ENCODE measurements around the gene SGTB.

SGTB gene

DNA sequence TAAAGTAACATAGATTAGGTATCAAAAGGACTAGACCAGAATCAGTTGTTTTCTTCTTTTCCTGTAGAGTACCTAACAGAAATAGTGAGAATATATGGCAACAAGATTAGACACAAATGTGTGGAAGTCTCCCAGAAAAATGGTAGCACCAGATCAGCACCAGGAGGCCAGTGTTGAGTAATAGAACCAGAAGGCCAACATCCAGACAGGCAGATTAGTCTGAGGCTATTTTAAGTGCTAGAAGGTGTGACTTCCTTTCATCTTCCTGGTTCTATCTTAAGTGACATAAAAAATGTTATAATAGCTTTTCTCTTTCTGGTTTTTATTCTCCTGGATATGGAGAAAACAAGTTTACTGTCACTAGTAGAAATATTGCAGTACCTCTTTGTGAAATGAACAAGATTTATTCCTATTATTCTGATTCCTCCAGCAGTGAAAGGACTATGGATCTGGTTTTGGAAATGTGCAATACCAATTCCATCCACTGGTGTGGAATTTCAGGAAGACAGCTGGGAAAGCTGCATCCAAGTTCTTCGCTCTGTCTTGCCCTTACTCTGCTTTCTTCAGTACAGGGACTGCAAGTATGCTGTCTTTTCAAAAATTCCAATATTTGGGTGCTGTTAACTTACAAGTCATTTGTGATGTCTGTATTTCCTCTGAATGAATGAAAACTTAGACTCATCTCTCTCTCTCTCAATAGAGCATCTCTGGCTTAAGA lies 57.9 kb downstream of the SGTB start:
- no peak overlapping the region for H4K8ac ChIP-seq (ENCODE audit: low read length)
- no peak overlapping the region for H3K23ac ChIP-seq (ENCODE audit: low read length in 2 of 2)
- no peak overlapping the region for H2BK12ac ChIP-seq (ENCODE audit: low read length in 2 of 2)
- peaks cover 3 to 79% of the 10 kb centered on the region in 2 experiments for H3K36me3 ChIP-seq (ENCODE audit: control insufficient read depth in 1 of 2, insufficient read depth in 2 of 2, low read depth in 1 of 2, low read length in 2 of 2)
- H2AFZ ChIP-seq (ENCODE audit: low read depth, low read length) = no peak overlapping the region
- H3K18ac ChIP-seq (ENCODE audit: low read depth in 1 of 2, low read length in 2 of 2) = no peak overlapping the region
- H3K4me3 ChIP-seq (ENCODE audit: insufficient read depth in 1 of 2, low read depth in 1 of 2, low read length in 2 of 2) = no peak overlapping the region
- no peaks in the 10 kb centered on the region for H3K27me3 ChIP-seq (ENCODE audit: control insufficient read depth in 1 of 2, insufficient read depth in 1 of 2, low read length in 2 of 2)
- no peaks in the 10 kb centered on the region for H3K4me1 ChIP-seq (ENCODE audit: control insufficient read depth, insufficient read depth, low read depth, low read length)
- H3K4ac ChIP-seq (ENCODE audit: low read depth in 1 of 2, low read length in 2 of 2) = no peak overlapping the region
- no peak overlapping the region for H2AK5ac ChIP-seq (ENCODE audit: low read length, severe bottlenecking)
- H2BK5ac ChIP-seq (ENCODE audit: low read depth, low read length, poor library complexity, severe bottlenecking) = no peak overlapping the region
- H3K14ac ChIP-seq (ENCODE audit: low read length in 2 of 2) = no peak overlapping the region
- no CpG with 5 or more reads among the region's 1 CpG for WGBS
- H4K91ac ChIP-seq (ENCODE audit: low read length) = no peak overlapping the region
- no peak overlapping the region for H2BK120ac ChIP-seq (ENCODE audit: low read depth, low read length)
- no peak overlapping the region for H3K9ac ChIP-seq (ENCODE audit: low read length)
- H3K9me3 ChIP-seq (ENCODE audit: control insufficient read depth, low read length) = no peaks in the 10 kb centered on the region
- no peak overlapping the region for H3K4me2 ChIP-seq (ENCODE audit: low read length, poor library complexity, severe bottlenecking)
- peaks cover 2% of the 10 kb centered on the region for H3K79me1 ChIP-seq (replicated peaks; ENCODE audit: low read length, poor library complexity, severe bottlenecking)
- DNase-seq = peak; percentile 44
- no peak overlapping the region for H3K27ac ChIP-seq (ENCODE audit: low read length, poor library complexity, severe bottlenecking)
- no peak overlapping the region for H2BK15ac ChIP-seq (ENCODE audit: low read depth, poor library complexity, severe bottlenecking)

DNA sequence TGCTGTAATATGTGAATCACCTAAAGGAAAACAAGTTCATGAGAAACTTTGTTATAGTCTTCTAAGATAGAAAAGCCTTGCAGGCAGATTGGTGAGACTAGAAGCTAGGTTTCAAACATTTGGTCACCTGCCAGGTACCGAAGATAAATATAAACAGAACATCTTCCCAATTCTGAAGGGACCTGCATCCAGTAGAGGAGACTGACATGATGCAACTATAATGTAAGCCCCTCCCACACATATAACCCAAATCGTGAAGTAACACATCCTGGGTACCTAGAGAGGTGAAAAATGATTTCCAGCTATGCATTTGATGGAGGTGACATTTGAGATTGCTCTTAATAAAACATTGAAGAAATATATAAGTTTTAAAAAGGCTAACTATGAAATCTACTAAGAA lies 67.2 kb downstream of the SGTB start:
- H2BK15ac ChIP-seq (ENCODE audit: low read depth, poor library complexity, severe bottlenecking) = no peak overlapping the region
- peaks cover 1% of the 10 kb centered on the region for H3K79me1 ChIP-seq (replicated peaks; ENCODE audit: low read length, poor library complexity, severe bottlenecking)
- H3K4me3 ChIP-seq (ENCODE audit: insufficient read depth in 1 of 2, low read depth in 1 of 2, low read length in 2 of 2) = no peak overlapping the region
- no peak overlapping the region for H2AFZ ChIP-seq (ENCODE audit: low read depth, low read length)
- no peak overlapping the region for H3K18ac ChIP-seq (ENCODE audit: low read depth in 1 of 2, low read length in 2 of 2)
- H4K8ac ChIP-seq (ENCODE audit: low read length) = no peak overlapping the region
- H3K4ac ChIP-seq (ENCODE audit: low read depth in 1 of 2, low read length in 2 of 2) = no peak overlapping the region
- H3K4me1 ChIP-seq (ENCODE audit: control insufficient read depth, insufficient read depth, low read depth, low read length) = no peaks in the 10 kb centered on the region
- H4K91ac ChIP-seq (ENCODE audit: low read length) = no peak overlapping the region
- no peak overlapping the region for H3K4me2 ChIP-seq (ENCODE audit: low read length, poor library complexity, severe bottlenecking)
- H2AK5ac ChIP-seq (ENCODE audit: low read length, severe bottlenecking) = no peak overlapping the region
- no peak for DNase-seq
- no peak overlapping the region for H3K14ac ChIP-seq (ENCODE audit: low read length in 2 of 2)
- 100% methylated on average over 1 of the region's 2 CpGs for WGBS
- no peaks in the 10 kb centered on the region for H3K27me3 ChIP-seq (ENCODE audit: control insufficient read depth in 1 of 2, insufficient read depth in 1 of 2, low read length in 2 of 2)
- no peak overlapping the region for H2BK12ac ChIP-seq (ENCODE audit: low read length in 2 of 2)
- no peaks in the 10 kb centered on the region for H3K9me3 ChIP-seq (ENCODE audit: control insufficient read depth, low read length)
- no peak overlapping the region for H2BK5ac ChIP-seq (ENCODE audit: low read depth, low read length, poor library complexity, severe bottlenecking)
- no peak overlapping the region for H3K27ac ChIP-seq (ENCODE audit: low read length, poor library complexity, severe bottlenecking)
- H3K36me3 ChIP-seq (ENCODE audit: control insufficient read depth in 1 of 2, insufficient read depth in 2 of 2, low read depth in 1 of 2, low read length in 2 of 2) = peaks cover 3 to 45% of the 10 kb centered on the region in 2 experiments
- H2BK120ac ChIP-seq (ENCODE audit: low read depth, low read length) = no peak overlapping the region
- no peak overlapping the region for H3K9ac ChIP-seq (ENCODE audit: low read length)
- H3K23ac ChIP-seq (ENCODE audit: low read length in 2 of 2) = no peak overlapping the region

DNA sequence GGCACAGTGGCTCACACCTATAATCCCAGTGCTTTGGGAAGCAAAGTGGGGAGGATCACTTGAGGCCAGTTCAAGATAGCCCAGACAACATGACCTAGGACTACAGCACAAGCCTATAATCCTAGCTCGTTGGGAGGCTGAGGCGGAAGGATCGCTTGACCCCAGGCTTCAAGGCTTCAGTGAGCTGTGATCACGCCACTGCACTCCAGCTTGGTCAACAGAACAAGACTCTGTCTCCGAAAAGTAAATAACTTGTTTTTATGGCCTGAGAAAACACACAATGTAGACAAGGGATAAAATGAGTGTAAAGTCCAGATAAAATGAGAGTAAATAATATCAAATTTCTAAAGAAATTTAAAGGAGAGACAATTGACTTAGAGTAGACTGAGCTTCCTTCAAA lies 70.8 kb downstream of the SGTB start:
- H3K27me3 ChIP-seq (ENCODE audit: control insufficient read depth in 1 of 2, insufficient read depth in 1 of 2, low read length in 2 of 2) = no peaks in the 10 kb centered on the region
- no peak overlapping the region for H3K27ac ChIP-seq (ENCODE audit: low read length, poor library complexity, severe bottlenecking)
- no peak overlapping the region for H3K4ac ChIP-seq (ENCODE audit: low read depth in 1 of 2, low read length in 2 of 2)
- no peak overlapping the region for H2BK15ac ChIP-seq (ENCODE audit: low read depth, poor library complexity, severe bottlenecking)
- H2BK120ac ChIP-seq (ENCODE audit: low read depth, low read length) = no peak overlapping the region
- H2BK5ac ChIP-seq (ENCODE audit: low read depth, low read length, poor library complexity, severe bottlenecking) = no peak overlapping the region
- H3K18ac ChIP-seq (ENCODE audit: low read depth in 1 of 2, low read length in 2 of 2) = no peak overlapping the region
- no peaks in the 10 kb centered on the region for H3K9me3 ChIP-seq (ENCODE audit: control insufficient read depth, low read length)
- peaks cover 1% of the 10 kb centered on the region for H3K79me1 ChIP-seq (replicated peaks; ENCODE audit: low read length, poor library complexity, severe bottlenecking)
- WGBS = 88% methylated on average over 4 of the region's 5 CpGs
- no peak overlapping the region for H3K4me3 ChIP-seq (ENCODE audit: insufficient read depth in 1 of 2, low read depth in 1 of 2, low read length in 2 of 2)
- H3K4me2 ChIP-seq (ENCODE audit: low read length, poor library complexity, severe bottlenecking) = no peak overlapping the region
- no peak overlapping the region for H2AFZ ChIP-seq (ENCODE audit: low read depth, low read length)
- H3K9ac ChIP-seq (ENCODE audit: low read length) = no peak overlapping the region
- peaks cover 3 to 64% of the 10 kb centered on the region in 2 experiments for H3K36me3 ChIP-seq (ENCODE audit: control insufficient read depth in 1 of 2, insufficient read depth in 2 of 2, low read depth in 1 of 2, low read length in 2 of 2)
- H2AK5ac ChIP-seq (ENCODE audit: low read length, severe bottlenecking) = peak overlapping the region; percentile 62
- no peak overlapping the region for H3K14ac ChIP-seq (ENCODE audit: low read length in 2 of 2)
- no peak overlapping the region for H4K91ac ChIP-seq (ENCODE audit: low read length)
- H3K4me1 ChIP-seq (ENCODE audit: control insufficient read depth, insufficient read depth, low read depth, low read length) = no peaks in the 10 kb centered on the region
- H4K8ac ChIP-seq (ENCODE audit: low read length) = no peak overlapping the region
- DNase-seq = no peak
- H2BK12ac ChIP-seq (ENCODE audit: low read length in 2 of 2) = no peak overlapping the region
- no peak overlapping the region for H3K23ac ChIP-seq (ENCODE audit: low read length in 2 of 2)

DNA sequence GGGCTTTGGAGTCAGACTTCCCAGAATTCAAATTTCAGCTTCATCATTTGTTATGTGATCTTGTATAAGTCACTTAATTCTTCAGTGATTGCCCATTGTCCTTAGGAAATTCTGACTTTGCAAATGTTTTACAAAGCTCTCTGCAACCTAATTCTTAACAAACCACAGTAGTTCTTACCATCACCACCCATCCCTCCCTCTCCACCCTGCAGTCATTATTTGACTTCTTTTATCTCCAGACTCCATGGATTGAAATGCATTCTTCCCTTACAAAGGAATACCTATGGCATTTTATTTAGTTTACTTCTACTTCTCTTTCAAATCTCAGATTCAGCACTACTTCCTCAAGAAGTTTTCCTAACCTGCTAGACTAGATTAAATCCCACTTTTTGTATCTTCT lies 74.0 kb downstream of the SGTB start:
- no peaks in the 10 kb centered on the region for H3K9me3 ChIP-seq (ENCODE audit: control insufficient read depth, low read length)
- H3K27me3 ChIP-seq (ENCODE audit: control insufficient read depth in 1 of 2, insufficient read depth in 1 of 2, low read length in 2 of 2) = no peaks in the 10 kb centered on the region
- H3K79me1 ChIP-seq (replicated peaks; ENCODE audit: low read length, poor library complexity, severe bottlenecking) = peaks cover 1% of the 10 kb centered on the region
- H3K23ac ChIP-seq (ENCODE audit: low read length in 2 of 2) = no peak overlapping the region
- no peak overlapping the region for H4K91ac ChIP-seq (ENCODE audit: low read length)
- no peak overlapping the region for H3K18ac ChIP-seq (ENCODE audit: low read depth in 1 of 2, low read length in 2 of 2)
- no peak overlapping the region for H3K9ac ChIP-seq (ENCODE audit: low read length)
- H2AK5ac ChIP-seq (ENCODE audit: low read length, severe bottlenecking) = no peak overlapping the region
- H3K4me2 ChIP-seq (ENCODE audit: low read length, poor library complexity, severe bottlenecking) = no peak overlapping the region
- H3K14ac ChIP-seq (ENCODE audit: low read length in 2 of 2) = no peak overlapping the region
- no peak overlapping the region for H2BK12ac ChIP-seq (ENCODE audit: low read length in 2 of 2)
- H2AFZ ChIP-seq (ENCODE audit: low read depth, low read length) = no peak overlapping the region
- no peak overlapping the region for H4K8ac ChIP-seq (ENCODE audit: low read length)
- DNase-seq = no peak
- H2BK120ac ChIP-seq (ENCODE audit: low read depth, low read length) = no peak overlapping the region
- no peaks in the 10 kb centered on the region for H3K4me1 ChIP-seq (ENCODE audit: control insufficient read depth, insufficient read depth, low read depth, low read length)
- no peak overlapping the region for H3K4me3 ChIP-seq (ENCODE audit: insufficient read depth in 1 of 2, low read depth in 1 of 2, low read length in 2 of 2)
- no peak overlapping the region for H3K4ac ChIP-seq (ENCODE audit: low read depth in 1 of 2, low read length in 2 of 2)
- H2BK15ac ChIP-seq (ENCODE audit: low read depth, poor library complexity, severe bottlenecking) = no peak overlapping the region
- no peak overlapping the region for H2BK5ac ChIP-seq (ENCODE audit: low read depth, low read length, poor library complexity, severe bottlenecking)
- no peak overlapping the region for H3K27ac ChIP-seq (ENCODE audit: low read length, poor library complexity, severe bottlenecking)
- peaks cover 3 to 58% of the 10 kb centered on the region in 2 experiments for H3K36me3 ChIP-seq (ENCODE audit: control insufficient read depth in 1 of 2, insufficient read depth in 2 of 2, low read depth in 1 of 2, low read length in 2 of 2)

All from mesenchymal stem cell (in vitro differentiated cells and primary cell).